ENCODE results near the gene DHX9.
"Not testable (repeated sequence)": the region's sequence is repeated elsewhere in the genome, so short reads cannot be mapped to it uniquely, and the experiment has no call there.

The DHX9 gene

DNA sequence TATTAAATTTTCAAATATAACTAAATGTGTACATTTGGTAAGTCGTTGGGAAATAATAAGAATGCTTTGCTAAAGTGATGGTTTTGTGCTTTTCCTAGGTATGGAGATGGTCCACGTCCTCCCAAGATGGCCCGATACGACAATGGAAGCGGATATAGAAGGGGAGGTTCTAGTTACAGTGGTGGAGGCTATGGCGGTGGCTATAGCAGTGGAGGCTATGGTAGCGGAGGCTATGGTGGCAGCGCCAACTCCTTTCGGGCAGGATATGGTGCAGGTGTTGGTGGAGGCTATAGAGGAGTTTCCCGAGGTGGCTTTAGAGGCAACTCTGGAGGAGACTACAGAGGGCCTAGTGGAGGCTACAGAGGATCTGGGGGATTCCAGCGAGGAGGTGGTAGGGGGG is 47.8 kb downstream of the DHX9 start:
- H3K27ac ChIP-seq = no peak overlapping the region
- TF ChIP-seq, protein P1, sequence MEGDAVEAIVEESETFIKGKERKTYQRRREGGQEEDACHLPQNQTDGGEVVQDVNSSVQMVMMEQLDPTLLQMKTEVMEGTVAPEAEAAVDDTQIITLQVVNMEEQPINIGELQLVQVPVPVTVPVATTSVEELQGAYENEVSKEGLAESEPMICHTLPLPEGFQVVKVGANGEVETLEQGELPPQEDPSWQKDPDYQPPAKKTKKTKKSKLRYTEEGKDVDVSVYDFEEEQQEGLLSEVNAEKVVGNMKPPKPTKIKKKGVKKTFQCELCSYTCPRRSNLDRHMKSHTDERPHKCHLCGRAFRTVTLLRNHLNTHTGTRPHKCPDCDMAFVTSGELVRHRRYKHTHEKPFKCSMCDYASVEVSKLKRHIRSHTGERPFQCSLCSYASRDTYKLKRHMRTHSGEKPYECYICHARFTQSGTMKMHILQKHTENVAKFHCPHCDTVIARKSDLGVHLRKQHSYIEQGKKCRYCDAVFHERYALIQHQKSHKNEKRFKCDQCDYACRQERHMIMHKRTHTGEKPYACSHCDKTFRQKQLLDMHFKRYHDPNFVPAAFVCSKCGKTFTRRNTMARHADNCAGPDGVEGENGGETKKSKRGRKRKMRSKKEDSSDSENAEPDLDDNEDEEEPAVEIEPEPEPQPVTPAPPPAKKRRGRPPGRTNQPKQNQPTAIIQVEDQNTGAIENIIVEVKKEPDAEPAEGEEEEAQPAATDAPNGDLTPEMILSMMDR (IDR thresholded peaks at IDR 0.05) = no peak
- TF ChIP-seq ZFX (IDR thresholded peaks at IDR 0.05; ENCODE audit: borderline replicate concordance) = no peak

DNA sequence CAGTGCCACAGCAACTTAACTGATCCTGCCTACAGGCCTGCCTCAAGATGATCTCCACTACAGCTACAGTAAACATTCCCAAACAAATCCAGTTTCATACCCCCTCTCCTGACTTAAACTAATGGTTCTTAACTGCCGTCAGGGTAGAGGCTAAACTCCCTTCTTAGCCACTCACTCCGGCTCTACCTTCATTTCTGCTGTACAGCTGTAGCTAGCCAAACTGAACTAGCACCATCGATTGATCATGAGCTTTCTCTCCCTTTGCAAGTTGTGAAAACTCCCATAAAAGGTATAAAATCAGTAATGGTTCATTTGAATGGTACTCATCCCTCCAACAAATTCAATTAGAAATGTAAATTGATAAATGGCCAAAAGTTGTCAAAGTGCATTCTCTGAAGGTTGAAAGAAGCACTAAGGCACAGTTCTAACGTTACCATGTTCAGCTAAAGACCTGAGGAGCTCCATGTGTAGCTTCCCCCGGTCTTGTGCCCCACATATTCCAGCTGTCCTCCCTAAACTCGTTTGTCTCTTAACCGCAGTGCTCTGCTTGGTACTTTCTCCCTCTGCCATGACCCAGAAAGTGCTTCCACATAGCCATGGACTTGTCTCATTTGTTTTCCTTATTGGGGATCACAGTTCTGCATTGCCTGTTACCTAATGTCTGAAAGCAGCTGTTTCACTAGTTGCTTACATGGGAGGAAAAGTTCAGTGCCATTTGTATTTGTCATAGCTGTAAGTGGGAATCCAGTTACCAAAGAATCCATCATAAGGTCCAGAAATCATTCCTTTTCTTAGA is 49.8 kb downstream of the DHX9 start:
- TF ChIP-seq, protein P1 (IDR thresholded peaks at IDR 0.05) = no peak
- TF ChIP-seq ZFX (IDR thresholded peaks at IDR 0.05; ENCODE audit: borderline replicate concordance) = no peak
- H3K27ac ChIP-seq = peak overlapping the region; percentile 22

DNA sequence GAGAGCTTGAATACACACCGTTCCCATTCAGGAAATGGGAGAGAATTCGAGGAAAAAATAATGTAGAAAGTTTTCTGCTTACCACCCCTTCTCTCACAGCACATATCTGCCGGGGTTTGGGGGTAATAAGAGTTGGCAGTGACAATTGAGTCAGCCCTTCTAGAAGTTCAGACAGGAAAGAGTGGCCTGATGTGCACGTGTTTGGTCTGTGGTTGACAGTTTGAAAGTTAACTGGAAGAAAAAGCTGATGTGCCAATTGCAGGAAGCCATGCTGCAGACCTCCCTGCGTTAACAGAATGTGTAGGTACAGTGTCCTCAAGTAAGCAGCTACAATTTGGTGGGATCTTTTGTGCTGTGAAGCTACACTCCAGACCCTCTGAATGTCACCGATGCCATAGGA is 50.9 kb downstream of the DHX9 start:
- TF ChIP-seq, protein P1 (IDR thresholded peaks at IDR 0.05) = no peak
- no peak for TF ChIP-seq ZFX (IDR thresholded peaks at IDR 0.05; ENCODE audit: borderline replicate concordance)
- peak overlapping the region; percentile 22 for H3K27ac ChIP-seq

DNA sequence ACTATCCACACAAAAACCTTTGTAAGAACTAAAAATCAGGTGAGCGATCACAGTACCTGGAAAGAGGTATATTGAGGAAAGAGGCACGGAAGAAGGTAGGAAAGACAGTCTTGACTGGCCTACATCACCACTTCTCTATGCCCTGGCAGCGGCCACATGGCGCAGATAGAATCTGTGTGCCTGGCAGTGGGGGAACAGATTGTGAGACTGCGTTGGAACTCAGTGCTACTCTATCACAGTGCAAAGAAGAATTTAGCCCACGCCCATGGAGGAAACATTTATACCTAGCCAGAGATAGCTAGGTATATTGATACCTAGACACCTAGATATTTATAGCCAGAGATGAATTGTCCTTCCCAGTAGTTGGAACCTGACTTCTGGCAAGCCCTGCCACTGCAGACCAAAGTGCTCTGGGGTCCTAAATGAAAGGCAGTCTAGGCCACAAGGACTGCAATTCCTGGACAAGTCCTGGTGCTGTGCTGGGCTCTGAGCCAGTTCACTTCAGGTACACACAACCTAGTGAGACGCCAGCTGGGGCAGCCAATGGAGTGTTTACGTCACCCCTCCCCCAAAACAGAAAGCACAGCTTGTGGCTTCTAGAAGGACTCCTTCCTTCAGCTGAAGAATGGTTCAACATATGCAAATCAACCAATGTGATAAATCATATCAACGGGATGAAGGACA is 51.9 kb downstream of the DHX9 start:
- TF ChIP-seq, protein P1 (IDR thresholded peaks at IDR 0.05) = no peak
- TF ChIP-seq ZFX (IDR thresholded peaks at IDR 0.05; ENCODE audit: borderline replicate concordance) = no peak
- H3K27ac ChIP-seq = no peak overlapping the region

DNA sequence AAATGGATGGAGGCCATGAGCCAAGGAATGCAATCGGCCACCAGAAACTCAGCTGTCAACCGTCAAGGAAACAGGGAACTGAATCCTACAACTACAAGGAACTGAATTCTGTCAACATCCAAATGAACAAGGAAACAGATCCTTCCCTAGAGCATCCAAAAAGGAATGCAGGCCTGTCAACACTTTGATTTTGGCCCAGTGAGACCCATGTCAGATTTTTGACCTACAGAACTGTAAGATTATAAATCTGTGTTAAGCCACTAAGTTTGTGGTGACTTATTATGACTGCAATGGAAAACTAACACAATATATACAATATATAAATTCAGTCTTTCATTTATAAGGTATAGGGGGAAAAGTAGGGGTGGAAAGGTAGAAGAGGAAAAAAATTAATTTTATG is 58.5 kb downstream of the DHX9 start:
- no peak for TF ChIP-seq ZFX (IDR thresholded peaks at IDR 0.05; ENCODE audit: borderline replicate concordance)
- TF ChIP-seq, protein P1 (IDR thresholded peaks at IDR 0.05) = no peak
- H3K27ac ChIP-seq = no peak overlapping the region

DNA sequence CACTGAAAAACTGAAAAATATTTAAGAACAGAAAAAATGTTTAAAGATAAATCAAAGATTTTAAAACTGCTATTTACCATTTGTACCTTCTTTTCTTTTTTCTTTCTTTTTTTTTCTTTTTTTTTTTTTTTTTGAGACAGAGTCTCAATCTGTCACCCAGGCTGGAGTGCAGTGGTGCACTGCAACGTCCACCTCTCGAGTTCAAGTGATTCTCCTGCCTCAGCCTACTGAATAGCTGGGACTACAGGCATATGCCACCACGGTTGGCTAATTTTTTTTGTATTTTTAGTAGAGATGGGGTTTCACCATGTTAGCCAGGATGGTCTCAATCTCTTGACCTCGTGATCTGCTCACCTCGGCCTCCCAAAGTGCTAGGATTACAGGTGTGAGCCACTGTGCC is 62.8 kb downstream of the DHX9 start:
- not testable (repeated sequence) for H3K27ac ChIP-seq

DNA sequence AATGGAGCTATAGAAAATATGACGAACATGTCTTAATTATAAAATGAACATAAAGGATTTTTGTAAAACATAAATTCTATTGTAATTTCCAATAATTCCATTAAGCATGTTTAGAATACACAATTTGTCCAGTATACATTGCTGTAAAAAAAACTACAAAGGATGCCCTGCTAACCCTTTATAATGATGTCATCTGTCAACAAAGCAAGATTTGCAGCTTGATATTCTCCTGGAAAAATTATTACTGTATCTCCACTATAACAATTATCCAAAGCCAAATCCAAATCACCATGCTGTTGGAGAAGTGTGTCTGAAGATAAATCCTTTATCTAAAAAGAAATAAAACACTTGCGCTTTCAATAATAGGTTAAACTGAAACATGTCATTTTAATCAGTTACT is 66.2 kb downstream of the DHX9 start:
- no peak for TF ChIP-seq ZFX (IDR thresholded peaks at IDR 0.05; ENCODE audit: borderline replicate concordance)
- TF ChIP-seq, protein P1 (IDR thresholded peaks at IDR 0.05) = no peak
- H3K27ac ChIP-seq = no peak overlapping the region

Measured in 22Rv1 (cell line).